Panc1 (cell line): ENCODE data around the gene TNK1. TPM values are rescaled to one million over a fixed set of nuclear protein-coding genes. Genes with fewer than 3 reads are reported as not detected.

Experiments used
- ATAC-seq: fragments of 200-7000 bp; cut with Tn5 transposase; 2 replicates; pipeline ENCODE4 v1.9.1; 2020; ENCODE audit warnings: mild to moderate bottlenecking, moderate library complexity
- BruUV-seq: library from RNA; stranded (reverse); fragments of 400-500 nt; replicated peaks from 2 replicates; lab custom pipeline; 2021; lab: Mats Ljungman, UMichigan
- CTCF ChIA-PET: fragments of 300-600 bp; sonication (Branson Sonifier 250); formaldehyde crosslinking; loops from one replicate; lab custom pipeline; 2022; ENCODE audit warnings: antibody characterized with exemption; lab: Charles Lee
- POLR2A ChIA-PET: fragments of 300-600 bp; sonication (Branson Sonifier 250); formaldehyde crosslinking; loops from one replicate; lab custom pipeline; 2022; ENCODE audit warnings: antibody characterized with exemption; lab: Charles Lee
- DNase-seq: peaks from one replicate; pipeline ENCODE4 v3.0.0-alpha.2; 2010; ENCODE audit warnings: low read depth, low spot score
- H3K27ac ChIP-seq: 2 replicates; pipeline ENCODE4 v1.5.1; 2011; ENCODE audit warnings: mild to moderate bottlenecking, low read length, inconsistent platforms
- H3K27me3 ChIP-seq: fragments of 200-500 bp; sonication (Bioruptor generic); 2 replicates; pipeline ENCODE4 v1.6.0; 2014; ENCODE audit warnings: low read length, inconsistent platforms; ENCODE audit not compliant: control insufficient read depth, insufficient read depth
- H3K36me3 ChIP-seq: fragments of 200-500 bp; sonication (Bioruptor generic); 2 replicates; pipeline ENCODE4 v1.5.1; 2014; ENCODE audit warnings: inconsistent platforms, mild to moderate bottlenecking, low read length, moderate library complexity; ENCODE audit not compliant: control insufficient read depth, insufficient read depth
- H3K4me1 ChIP-seq: 2 replicates; pipeline ENCODE4 v1.5.1; 2011; ENCODE audit warnings: inconsistent platforms, mild to moderate bottlenecking, low read length, moderate library complexity; ENCODE audit not compliant: control insufficient read depth, insufficient read depth
- H3K4me3 ChIP-seq, 2 experiments: 2 replicates each; pipeline ENCODE4 v1.5.1; 2011 to 2012; ENCODE audit warnings: low read depth in 2 of 2, low read length in 2 of 2, mild to moderate bottlenecking in 2 of 2, inconsistent platforms in 1 of 2, moderate library complexity in 1 of 2
- H3K9me3 ChIP-seq: fragments of 200-500 bp; sonication (Bioruptor generic); 2 replicates; pipeline ENCODE4 v1.5.1; 2014; ENCODE audit warnings: low read depth, mild to moderate bottlenecking, inconsistent platforms, low read length, moderate library complexity; ENCODE audit not compliant: control insufficient read depth, insufficient read depth
- CTCF ChIP-seq: fragments of 450-650 bp; IDR thresholded peaks from 2 replicates; pipeline ENCODE4 v1.5.1; 2017; ENCODE audit warnings: mild to moderate bottlenecking
- POLR2AphosphoS5 ChIP-seq: IDR thresholded peaks from 2 replicates; pipeline ENCODE4 v1.6.1; 2012; ENCODE audit warnings: mild to moderate bottlenecking, low read depth, low read length, moderate library complexity
- REST ChIP-seq, 2 experiments: IDR thresholded peaks; 2 replicates each; pipeline ENCODE4 v1.6.1; 2011 to 2012; ENCODE audit warnings: low read depth in 2 of 2, control low read depth in 1 of 2, low read length in 1 of 2, mild to moderate bottlenecking in 1 of 2, moderate library complexity in 1 of 2; ENCODE audit not compliant: insufficient read depth in 1 of 2
- SIN3A ChIP-seq: IDR thresholded peaks from 2 replicates; pipeline ENCODE4 v1.6.1; 2012; ENCODE audit warnings: low read depth, mild to moderate bottlenecking, low read length, moderate library complexity, borderline replicate concordance; ENCODE audit not compliant: insufficient read depth
- TCF7L2 ChIP-seq: IDR thresholded peaks from 2 replicates; pipeline ENCODE4 v1.6.1; 2011; ENCODE audit warnings: mild to moderate bottlenecking, low read depth, low read length, inconsistent platforms
- in situ Hi-C: cut with HindIII; loops from 2 replicates; pipeline ENCODE4 v1.10.0; 2016; ENCODE audit warnings: low sequenced_read_pairs, low pct_unique_long_range_greater_than_20kb
- intact Hi-C: fragments of 100-400 bp; cut with micrococcal nuclease; formaldehyde crosslinking; loops from one replicate; pipeline ENCODE4 v1.10.0; 2022; ENCODE audit not compliant: unreplicated experiment
- total RNA-seq: library from RNA; stranded (reverse); gene quantifications from one replicate; pipeline ENCODE4 v1.2.1, GENCODE V29; 2021; ENCODE audit not compliant: unreplicated experiment

The TNK1 gene
- total RNA-seq, 1 experiment from 2014 or later, result 6.2 TPM

- peak overlapping the region; percentile 83 for H3K27ac ChIP-seq
- no peak for ATAC-seq
- ChIA-PET CTCF (interaction anchor here (0.6 kb wide), 1 partner anchor 135 kb away, joined by 3 read pairs; no protein-coding TSS in a partner anchor), POLR2A (interaction anchor here (0.6 kb wide), 1 partner anchor 103 kb away, joined by 12 read pairs; no protein-coding TSS in a partner anchor)
- H3K4me3 ChIP-seq, result peak overlapping the region; percentile 69 to 78
- intact Hi-C loops, result loop anchor here (10.0 kb wide), 1 partner anchor 82 kb away; the partner anchor contains the start of genes FGF11 and TMEM102
- H3K27me3 ChIP-seq, result no peaks in the 10 kb centered on the region
- in situ Hi-C loops, result no loop called here
- no peaks in the 10 kb centered on the region for H3K9me3 ChIP-seq
- peak; percentile 62 for TF ChIP-seq CTCF
- no peak for TF ChIP-seq POLR2AphosphoS5
- H3K36me3 ChIP-seq, result no peaks in the 10 kb centered on the region; the same call in 1 of the 2 replicates
- BruUV-seq, result TSS peak; percentile 83
- peaks cover 9% of the 10 kb centered on the region for H3K4me1 ChIP-seq
- DNase-seq, result no peak
Measured at GRCh38 chr17:7352503-7352889, 28.4 kb upstream of the TNK1 start.

- no peak for DNase-seq
- TF ChIP-seq POLR2AphosphoS5 (no peak), TCF7L2 (no peak), SIN3A (no peak), REST (IDR thresholded peaks at IDR 0.05; ENCODE audit: insufficient read depth in 1 of 2, low read depth in 2 of 2, low read length in 1 of 2) (no peak), CTCF (no peak)
- ChIA-PET CTCF (interaction anchor here (0.5 to 1.2 kb wide), 4 partner anchors 84 to 207 kb away, joined by 3 to 5 read pairs (median 3); no protein-coding TSS in a partner anchor), POLR2A (interaction anchor here (0.6 to 1.4 kb wide), 3 partner anchors 32 to 102 kb away, joined by 4 to 12 read pairs (median 8); partner anchors contain the start of gene TMEM102)
- H3K9me3 ChIP-seq, result no peaks in the 10 kb centered on the region
- BruUV-seq, result no TSS peak
- peak overlapping the region; percentile 69 to 78 for H3K4me3 ChIP-seq
- H3K4me1 ChIP-seq, result peaks cover 9% of the 10 kb centered on the region
- no peaks in the 10 kb centered on the region for H3K27me3 ChIP-seq
- in situ Hi-C loops (no loop called here), intact Hi-C loops (loop anchor here (10.0 kb wide), 1 partner anchor 82 kb away; the partner anchor contains the start of genes FGF11 and TMEM102)
- H3K36me3 ChIP-seq, result no peaks in the 10 kb centered on the region; the same call in 1 of the 2 replicates
- no peak for ATAC-seq
- peak overlapping the region; percentile 83 for H3K27ac ChIP-seq
Measured at GRCh38 chr17:7352910-7353635, 27.8 kb upstream of the TNK1 start.
